Glomerular visceral epithelial cell (primary cell): ENCODE measurements around the gene CFAP65.

Source experiments
- DNase-seq: peaks from one replicate; pipeline ENCODE4 v3.0.0-alpha.2; 2016; ENCODE audit errors: extremely low spot score

CFAP65 gene

DNA sequence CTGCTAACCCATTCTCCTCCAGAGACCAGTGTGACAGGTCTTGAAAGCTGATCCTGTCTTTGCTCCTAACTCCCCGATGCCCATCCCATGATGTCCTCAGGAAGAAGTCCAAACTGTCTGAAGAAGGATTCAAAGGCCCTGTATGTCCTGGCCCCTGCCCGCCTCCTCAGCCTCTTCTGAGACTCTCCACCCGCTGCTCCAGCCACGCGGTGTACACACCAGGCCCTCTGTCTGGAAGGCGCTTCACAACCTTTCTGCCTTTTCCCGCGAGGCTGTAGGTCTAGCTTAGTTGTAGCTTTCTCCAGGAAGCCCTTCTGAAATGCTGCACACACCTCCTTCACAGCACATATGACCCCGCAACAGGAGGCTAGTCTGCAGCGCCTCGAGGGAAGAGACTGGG lies 24.6 kb downstream of the CFAP65 start:
- DNase-seq = no peak

DNA sequence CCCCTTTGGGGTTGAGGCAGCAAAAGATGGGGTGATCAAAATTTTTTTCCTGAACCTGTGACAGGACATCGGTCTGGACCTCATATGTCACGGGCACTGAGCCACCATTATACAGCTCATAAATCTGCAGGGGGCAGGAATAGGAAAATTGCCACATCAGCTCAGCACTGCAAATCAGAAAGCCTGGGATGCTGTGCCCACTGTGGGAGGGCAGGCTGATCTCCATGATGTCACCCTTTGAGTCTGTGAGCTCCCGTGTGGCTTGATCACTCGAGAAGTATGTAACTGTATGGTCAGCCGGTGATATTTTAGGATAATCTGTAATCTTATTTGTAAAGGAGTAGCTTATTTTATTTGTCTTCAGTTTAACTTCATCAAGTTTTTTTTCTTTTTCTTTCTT lies 30.4 kb downstream of the CFAP65 start:
- no peak for DNase-seq

DNA sequence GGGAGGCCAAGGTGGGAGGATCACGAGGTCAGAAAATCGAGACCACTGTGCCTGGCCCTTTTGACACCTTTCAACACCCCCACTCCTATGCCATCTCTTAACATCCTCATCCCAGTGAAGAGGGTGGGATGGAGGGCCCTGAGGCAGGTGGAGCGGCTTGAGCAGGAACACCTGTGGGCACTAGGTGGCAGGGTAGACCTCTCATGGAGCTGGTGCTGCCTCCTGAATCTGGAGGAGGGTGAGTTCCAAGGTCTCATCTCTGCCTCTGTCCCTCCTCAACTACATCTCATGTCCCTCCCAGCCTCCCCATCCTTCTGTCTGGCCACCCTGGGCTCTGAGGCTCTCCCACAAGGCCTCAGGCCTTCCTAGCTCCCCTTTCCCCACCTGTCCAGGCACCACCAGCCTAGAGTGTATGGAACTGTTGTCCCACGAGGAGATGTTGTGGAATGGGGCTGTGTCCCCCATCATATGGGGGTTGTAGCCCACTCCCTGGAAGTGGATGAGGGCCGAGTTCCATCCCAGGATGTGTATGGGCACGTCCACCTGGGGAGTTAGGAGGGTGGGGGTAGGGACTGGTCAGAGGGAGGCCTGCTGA lies 31.1 kb downstream of the CFAP65 start:
- DNase-seq = peak; percentile 17

DNA sequence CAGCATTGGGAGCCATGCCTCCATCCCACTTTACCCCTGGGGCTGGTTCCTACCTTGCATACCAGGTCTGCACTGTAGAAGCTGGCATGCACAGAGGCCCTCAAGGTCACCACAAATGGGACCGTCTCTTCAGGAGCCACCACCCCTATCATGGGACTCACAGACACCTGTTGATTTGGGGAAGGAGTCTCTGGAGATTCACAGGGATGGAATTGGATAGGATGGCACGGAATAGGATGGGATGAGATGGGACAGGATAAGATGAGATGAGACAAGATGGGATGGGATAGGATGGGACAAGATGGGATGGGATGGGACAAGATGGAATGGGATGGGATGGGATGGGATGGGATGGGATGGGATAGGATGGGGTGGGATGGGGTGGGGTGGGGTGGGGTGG lies 32.0 kb downstream of the CFAP65 start:
- no peak for DNase-seq

DNA sequence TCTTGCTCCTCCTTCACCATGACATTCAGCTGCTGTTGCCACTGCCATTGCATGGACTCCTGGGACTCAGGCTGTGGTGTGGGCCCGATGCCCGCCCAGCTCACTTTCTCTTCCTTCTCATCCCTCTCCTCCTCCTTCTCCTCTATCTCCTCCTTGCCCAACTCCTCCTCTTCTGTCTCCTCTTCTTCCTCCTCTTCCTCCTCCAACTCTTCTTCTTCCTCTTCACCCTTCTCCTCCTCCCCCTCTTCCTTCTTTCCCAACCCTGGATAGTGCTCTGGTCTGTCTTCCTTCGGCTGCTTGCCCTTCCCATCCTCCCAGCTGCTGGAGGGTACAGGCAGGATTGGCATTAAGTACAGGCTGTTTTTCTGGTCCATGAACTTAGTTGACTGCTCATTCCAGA lies 37.3 kb downstream of the CFAP65 start:
- no peak for DNase-seq

DNA sequence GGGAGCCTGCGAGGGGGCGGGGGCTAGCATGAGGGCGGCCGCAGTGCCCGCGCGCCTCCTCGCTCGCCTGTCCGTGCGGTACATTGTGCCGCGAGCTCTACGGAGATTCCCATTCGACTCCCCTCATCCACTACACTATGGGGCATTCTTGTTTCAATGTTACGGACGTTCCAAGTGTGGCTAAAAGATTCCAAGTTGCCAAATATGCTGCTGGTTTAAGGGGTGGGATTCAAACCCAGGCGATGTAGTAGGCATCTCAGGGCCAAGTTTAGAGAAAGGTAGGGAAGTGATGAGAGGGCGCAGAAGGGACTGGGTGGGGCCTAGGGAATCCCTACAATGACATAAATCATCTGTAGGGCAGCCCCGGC lies 38.1 kb downstream of the CFAP65 start:
- DNase-seq = no peak

DNA sequence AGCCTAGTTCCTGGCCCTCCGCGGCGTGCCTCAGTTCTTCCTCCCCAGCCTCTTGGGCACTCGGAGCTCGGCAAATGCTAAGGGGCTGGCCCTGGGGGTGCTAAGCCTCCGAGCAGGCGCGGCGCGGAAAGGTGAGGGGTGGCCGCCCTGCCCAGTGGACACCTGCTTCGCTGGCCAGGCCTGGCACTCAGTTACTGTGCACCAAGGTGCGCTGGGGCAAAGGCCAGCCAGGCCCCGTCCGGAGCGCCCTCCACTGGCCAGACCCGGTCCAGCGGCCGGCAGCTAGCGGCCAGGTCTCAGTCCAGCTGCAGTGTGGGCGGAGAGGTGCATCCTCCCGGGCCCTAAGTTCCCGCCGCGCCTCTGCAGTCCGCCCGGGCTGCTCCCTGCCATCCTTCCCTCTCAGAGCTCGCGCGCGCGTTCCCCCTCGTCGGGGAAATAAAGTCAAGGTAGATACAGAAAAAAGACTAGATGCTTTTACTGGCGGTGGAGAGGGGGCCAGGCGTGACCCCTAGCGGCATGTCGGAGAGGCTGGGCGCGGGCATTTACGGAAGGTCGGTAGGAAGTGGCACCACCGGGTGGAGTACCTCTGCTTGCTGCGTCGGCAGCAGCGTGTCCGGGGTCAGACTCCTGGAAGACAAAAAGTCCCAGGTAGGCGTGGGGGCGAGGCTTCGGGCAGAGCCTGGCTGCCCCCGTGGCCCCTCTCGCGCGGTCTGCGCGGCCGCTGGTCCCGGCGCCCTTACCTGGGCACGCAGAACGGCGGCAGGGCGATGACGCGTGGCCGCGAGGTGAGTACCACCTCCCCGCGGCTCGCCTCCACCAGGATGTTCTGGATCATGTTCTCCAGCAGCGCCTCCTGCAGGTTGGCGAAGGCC lies 38.7 kb downstream of the CFAP65 start:
- DNase-seq = no peak

DNA sequence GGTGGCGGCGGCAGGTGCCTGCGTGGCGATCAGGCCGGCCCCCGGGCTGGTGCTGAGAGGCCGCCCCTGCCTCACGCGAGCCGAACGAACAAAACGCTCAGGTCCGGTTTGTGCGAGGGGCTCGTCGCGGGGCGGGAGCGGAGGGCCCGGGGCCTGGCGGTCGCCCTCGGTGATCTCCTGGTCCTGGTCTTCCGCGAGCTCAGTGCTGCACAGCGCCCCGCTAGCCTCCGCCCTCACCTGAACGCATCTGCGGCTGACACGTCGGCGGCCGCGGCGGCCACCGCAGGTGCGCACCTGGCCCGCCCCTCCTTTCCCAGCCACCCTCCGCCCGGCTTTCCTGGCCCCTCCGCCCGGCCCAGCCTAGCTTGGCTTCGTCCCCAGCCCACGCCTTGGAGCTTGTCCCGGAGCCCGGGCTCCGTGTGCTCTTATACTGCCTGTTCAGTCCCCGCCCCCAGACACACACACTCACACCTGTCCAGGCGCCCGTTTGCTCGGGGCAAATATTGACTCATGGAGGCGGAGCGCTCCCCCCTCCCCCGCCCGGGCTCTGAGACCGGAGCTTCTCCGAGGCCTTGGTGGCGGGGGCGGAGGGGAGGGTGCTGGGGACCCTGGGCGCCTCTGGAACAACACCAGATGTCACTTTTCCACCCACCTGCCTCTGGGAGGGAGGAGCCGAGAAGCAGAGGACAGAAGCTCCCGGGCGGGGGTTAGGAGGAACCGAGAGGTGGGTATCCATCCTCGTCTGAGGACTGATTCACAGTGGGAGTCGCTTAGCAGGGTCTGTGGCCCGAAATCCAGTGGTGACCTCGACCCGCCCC lies 39.5 kb downstream of the CFAP65 start:
- no peak for DNase-seq

DNA sequence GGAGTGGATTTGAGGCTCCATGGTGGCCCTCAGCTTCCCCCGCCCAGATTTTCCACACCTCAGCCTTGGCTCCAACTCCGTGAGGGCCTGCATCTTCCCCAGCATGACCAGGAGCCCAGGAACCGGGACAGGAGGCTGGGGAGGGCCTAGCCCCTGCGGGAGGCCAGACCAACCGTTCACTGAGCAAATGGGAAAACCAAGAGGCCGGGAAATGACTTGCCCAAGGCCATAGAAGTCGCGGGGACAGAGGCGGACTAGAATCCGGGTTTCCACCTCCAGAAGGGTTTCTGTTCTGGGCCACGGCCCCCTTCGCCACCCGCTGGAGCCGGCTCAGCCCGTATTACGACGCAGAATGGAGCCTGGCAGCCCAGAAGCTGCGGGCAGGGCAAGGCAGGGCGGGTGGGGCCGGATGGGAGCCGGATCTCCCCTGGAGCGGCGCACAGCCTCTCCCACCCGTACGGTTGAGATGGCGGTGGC lies 40.2 kb downstream of the CFAP65 start:
- DNase-seq = no peak

DNA sequence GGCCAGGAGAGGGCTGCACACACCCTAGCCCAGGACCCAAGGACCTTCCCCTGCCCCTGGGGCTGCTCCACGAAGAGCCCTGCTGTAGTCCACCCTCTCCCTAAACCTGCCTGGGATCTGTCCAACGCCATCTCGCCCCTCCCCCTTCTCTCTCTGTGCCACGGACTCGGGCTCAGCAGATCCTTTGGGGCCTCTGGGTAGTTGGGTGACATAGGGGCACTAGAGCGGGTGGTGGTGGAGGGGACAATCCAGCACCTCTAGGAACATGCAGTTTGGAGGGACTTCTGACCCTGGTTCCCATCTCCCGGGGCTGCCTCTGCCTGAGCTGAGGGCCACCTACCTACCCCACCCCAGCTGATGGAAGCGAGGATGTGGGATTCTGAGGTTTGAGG lies 40.8 kb downstream of the CFAP65 start:
- DNase-seq = no peak

DNA sequence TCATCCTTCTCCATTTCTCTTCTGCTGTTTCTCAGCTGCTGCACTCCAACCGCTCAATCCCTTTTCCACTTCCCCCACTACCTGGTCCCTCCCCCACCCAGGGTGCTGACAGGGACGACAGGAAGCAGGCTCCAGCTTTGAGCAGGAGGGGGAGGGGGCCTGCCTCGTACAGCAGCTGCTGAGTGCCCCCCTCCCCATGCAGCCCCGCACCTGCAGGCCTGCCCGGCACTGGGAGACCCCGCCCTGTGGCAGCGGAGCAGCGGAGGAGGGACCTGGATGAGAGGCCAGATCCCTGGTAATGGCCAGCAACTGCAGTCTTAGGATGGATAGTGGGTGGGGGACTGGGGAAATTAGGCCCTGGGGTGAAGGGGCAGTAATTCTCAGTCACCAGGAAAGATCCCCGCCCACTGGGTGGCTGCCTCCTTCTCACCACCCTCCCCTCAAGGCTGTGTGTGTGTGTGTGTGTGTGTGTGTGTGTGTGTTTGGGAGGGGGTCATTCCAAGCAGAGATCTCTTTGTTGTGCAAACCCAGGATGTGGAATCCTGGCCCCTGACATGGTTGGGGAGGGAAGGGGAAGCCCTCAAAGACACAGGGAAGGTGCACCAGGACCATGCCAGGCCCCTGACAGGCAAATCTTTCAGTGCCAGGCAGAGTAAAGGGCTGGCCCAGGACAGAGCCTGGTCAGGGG lies 41.3 kb downstream of the CFAP65 start:
- no peak for DNase-seq

DNA sequence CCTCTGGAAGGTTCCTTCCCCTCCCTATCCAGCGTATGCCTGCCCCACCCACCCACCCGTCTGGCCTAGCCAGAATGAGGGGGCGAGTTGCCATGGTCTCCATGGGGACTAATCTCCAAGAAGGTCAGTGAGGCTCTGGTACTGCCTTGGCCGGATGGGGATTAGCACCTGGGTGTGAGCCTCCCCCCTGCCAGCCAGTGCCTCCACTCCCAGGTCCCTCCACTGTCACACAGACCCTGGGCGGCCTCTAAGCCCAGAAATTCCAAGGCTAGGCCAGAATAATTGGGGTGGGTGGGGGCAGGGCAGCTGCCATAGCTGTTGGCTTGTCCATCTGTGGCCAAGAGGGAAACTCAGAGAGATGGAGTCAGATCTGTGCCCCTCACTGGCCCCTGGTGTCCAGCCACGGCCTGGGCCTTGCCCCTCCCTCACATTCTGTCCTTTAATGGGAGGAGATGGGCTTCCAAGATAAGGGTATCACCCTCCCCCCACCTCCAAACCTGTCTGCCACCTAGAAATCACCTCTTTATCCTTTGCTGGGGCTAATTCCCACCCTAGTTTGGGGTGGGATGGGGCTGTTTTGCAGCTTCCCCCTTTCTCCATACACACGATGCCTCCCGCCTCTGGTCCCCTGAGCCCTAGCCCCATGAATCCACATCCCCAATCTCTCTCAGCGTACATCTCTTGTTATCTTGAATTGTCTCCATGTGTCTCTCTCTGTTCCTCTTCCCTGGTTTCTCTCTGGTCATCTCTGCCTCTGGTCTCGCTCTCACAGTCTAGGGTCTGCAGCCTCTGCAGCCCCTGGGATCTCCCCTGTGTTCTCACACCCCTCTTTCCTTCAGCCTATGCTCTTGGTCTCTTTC lies 42.1 kb downstream of the CFAP65 start:
- DNase-seq = no peak

DNA sequence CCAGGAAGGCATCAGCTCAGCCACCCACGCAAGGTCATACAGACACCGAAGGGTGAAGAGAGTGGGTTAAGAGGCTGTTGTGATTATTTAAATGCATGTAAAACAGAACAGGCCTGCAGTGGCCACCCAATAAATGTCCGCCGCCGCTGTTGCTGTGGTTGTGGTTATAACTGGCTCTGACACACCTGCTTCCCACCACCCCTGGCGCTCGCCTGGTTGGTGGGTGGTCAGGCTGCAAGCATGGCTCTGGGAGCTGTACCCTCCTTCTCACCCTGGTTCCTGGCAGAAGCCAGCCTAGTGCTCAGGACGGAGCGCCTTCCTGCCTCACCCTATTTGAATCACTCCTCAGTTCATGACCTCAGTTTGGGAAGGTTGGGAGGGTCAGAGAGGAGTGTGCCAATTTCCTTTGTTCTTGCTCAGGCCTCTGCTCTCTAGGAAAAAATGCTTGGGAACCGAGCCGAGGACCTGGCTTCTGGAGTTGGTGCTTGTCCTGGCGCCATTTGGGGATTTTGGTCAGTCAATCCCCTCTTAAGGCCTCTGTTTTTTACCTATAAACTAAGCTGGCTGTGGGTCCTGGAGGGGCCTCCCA lies 42.8 kb downstream of the CFAP65 start:
- no peak for DNase-seq

DNA sequence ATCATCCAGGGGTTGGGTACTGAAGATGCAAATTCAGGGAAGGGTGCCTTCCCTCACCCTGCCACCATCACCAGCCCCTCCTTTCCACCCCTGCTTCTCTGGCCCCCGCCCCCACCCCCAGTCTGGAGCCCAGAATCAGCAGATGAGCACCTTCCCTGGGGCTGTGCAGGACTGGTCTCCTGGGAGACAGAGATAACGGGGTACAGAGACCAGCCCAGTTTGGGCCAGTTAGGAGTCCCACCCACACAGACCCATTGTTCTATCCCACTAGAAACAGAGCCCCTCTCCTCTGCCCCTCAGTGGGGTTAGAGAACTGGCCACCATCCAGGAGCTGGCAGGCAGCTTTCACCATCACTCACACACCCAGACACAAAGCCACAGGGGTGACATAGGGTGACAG lies 43.6 kb downstream of the CFAP65 start:
- no peak for DNase-seq

DNA sequence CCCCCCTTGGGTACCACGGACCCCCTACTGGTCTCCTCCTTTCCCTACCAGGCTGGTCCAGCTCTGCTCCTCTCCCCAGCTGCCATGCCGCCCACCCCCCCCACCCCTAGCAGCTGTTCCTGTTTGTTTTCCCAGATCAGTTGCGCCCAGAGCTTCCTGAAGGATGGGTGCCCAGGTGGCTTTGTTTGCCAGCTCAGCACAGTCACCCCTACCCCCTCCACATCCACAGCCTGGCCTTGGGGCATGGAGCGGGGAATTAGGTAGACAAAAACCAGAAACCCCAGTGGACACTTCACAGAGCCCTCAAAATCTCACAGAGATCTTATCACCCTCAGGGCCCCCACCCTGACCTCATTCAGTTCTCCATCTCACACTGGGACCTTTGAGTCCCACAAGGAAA lies 44.4 kb downstream of the CFAP65 start:
- no peak for DNase-seq

DNA sequence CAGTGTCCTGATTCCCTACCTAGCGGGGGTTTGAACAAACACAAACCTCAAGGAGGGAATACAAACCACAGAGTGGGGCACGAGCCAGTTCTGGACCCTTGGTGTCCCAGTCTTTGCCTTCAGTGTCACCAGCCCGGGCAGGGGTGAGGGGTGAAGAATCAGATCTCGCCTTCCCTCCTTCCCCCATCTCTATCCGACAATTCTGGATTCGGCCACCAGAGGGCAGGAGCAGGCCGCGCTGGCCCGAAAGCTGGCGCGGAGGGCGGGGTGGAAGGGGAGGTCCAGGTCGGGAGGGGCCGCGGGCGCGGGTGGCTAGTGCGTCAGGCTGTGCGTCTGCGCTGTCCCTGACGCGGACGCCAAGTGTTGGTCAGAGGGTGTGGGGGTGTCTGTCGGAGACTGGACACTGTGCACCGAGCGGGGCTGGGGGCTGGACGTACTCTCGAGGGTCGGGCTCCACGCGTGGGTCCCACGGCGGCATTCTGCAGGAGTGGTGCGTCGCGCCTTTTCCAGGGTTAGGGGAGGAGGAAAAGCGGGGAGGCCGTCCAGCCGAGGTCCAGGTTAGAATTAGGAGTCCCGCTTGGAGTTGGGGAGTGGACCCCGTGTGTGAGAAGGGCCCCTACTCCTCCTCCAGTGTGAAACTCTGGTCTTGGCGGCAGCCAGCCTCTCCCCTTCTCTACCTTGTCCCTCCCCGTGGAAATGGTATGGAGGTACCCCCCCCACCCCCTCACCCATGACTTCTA lies 45.2 kb downstream of the CFAP65 start:
- peak; percentile 73 for DNase-seq

DNA sequence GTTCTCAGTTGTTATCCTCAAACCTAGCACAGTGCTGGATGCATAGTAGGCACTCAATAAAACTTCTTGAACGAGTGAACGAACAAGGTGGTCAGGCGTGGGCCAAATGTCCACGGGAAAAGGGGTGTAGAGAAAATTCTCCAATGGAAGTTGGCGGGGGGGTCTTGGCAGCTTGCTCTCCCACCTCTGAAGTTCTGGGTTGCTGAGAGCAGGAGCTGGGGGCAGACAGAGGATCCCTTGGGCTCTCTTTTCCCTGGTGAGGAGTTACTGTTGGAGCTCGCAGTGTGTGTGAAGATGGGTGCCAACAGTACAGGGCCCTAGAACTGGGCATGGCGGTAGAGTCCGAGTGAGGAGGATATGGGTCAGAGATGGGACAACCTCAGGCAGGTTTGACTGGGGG lies 45.8 kb downstream of the CFAP65 start:
- no peak for DNase-seq

DNA sequence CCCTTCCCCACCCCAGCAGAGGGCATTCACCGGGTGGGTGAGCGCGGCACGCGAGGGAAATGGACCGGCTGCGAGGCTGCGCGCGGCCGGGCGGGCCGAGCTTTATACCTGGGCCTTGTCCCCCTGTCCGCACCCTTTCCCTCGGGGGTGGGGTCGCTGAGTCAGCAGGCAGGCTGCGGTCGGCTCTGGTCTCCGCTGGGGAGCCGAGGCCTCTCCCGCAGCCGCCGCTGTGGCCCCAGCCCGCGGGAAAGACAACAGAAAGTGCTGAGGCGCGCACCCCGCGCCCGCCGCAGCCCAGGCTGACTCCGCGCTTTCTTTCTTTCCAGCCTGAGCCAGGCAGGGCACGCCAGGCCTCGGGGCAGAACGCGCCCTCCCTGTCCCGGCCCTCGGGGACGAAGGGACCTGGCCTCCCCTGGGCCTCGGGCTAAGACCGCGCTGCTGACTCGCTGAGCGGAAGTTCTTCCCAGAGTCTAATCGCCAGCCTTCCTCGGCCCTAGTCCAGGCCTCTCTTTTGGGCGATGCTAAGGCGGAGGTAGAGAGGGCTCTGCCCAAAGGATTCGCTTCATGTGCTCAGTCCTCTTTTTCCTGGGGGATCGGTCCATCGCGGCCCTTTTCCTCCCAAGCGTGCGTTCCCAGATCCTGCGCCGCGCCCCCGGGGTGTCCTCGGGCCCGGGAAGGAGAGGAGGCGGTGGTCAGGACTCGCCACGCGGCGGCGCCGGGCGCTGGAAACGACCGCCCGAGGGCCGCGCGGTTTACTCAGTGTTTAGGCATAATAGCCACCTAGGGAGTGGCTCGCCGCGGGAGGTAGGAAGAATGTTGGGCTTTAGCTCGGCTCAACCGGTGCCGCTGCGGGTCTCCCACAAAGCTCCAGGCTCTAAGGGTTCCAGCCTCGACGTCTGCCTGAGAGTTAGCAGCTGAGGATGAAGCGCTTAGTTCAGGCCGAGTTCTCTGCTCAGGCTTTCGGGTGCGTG lies 47.7 kb downstream of the CFAP65 start, which contains the start of gene CRYBA2:
CRYBA2 (minus strand) TSS at position 78 of the 971 bp plus-strand sequence. CDS start 246 bp downstream, outside the sequence.
- DNase-seq = no peak
